H4 (cell line): ENCODE measurements around the gene NRARP. TPM values are rescaled to one million over a fixed set of nuclear protein-coding genes. Genes with fewer than 3 reads are reported as not detected.

Experiments
- DNase-seq: peaks from one replicate; pipeline ENCODE4 v3.0.0-alpha.2; 2015; ENCODE audit warnings: low spot score
- total RNA-seq: library from RNA; depleted of rRNA; stranded (reverse); fragments of >200 nt; shearing (Covaris generic); gene quantifications from 2 replicates; pipeline ENCODE4 v1.2.3, GENCODE V29; 2014

The NRARP gene
- total RNA-seq, 1 experiment from 2014 or later: 0.37 TPM

DNA sequence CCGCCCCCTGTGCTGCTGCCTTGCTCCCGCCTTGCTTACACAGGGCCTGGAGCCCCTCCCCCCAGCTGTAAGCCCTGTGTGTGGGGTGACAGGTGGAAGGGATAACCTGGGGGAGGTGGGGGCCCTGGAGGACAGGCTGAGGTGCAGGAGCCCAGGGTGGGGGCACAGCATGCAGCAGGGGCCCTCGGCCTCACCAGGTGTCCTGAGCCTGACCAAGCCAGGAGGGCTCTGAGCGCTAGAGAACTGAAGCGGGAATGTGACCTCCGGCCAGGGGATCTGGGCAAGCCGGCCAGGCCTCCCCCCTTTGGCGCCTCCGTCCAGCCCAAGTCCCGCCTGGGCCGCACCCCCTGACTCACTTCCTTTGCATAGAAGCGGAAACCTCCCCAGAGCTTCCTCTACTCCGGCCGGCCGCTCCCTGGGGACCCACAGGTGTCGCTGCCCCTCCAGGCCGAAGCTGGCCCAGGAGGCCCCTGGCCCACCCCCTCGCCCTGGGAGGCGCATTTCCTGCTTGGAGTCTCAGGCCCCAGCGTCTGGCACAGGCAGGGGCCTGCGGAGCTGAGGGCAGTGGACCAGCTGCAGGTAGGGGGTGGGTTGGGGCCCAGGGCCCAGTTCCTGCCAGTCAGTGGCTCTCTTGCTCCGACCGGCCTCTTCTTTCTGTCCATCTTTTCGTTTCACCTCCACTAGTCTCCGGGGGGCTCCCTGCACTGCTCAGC, 24.6 kb downstream of the NRARP start, which contains the start of gene TOR4A:
Gene TOR4A, plus strand, starts transcription at position 398 of the 713 bp plus-strand sequence. CDS start 964 bp downstream, outside the sequence.
- no peak for DNase-seq

DNA sequence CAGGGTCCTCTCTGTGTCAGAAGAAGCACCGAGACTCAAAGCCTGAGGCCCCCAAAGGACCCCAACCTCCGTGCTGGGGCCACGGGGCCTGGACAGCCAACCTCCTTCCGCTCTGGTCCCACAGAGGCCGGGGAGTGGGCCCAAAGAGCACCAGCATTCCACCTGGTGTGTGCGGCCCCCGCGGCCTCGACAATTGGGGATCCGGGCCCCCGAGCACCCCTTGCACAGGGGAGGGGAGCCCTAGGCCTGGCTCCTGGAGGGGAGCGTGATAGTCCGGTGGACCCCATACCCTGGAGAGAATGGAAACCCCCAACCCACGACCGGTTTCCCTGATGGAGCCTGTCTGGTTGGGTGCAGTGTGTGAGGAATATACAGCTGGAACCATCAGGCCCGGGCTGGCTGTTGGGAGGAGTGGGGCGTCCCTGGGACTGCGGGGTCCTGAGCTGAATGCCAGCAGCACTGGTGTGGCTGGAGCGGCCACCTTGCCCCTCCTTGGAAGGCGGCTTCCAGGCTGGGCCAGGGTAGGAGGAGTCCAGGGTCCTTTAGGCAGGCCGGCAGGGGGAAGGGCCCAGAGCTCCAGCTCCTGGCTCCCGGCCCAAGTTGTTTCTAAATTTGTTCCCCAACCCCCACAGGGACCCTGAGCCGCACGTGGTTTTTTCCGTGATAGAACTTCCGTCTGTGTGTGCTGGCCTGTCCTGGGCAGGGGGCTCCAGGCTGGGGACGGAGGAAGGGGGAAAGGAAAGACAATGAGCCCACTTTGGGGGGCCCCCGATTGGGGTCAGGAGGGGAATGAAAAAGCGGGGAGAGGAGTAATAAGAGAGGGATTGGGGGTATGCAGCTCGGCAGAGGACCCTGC, 25.4 kb downstream of the NRARP start:
- no peak for DNase-seq

DNA sequence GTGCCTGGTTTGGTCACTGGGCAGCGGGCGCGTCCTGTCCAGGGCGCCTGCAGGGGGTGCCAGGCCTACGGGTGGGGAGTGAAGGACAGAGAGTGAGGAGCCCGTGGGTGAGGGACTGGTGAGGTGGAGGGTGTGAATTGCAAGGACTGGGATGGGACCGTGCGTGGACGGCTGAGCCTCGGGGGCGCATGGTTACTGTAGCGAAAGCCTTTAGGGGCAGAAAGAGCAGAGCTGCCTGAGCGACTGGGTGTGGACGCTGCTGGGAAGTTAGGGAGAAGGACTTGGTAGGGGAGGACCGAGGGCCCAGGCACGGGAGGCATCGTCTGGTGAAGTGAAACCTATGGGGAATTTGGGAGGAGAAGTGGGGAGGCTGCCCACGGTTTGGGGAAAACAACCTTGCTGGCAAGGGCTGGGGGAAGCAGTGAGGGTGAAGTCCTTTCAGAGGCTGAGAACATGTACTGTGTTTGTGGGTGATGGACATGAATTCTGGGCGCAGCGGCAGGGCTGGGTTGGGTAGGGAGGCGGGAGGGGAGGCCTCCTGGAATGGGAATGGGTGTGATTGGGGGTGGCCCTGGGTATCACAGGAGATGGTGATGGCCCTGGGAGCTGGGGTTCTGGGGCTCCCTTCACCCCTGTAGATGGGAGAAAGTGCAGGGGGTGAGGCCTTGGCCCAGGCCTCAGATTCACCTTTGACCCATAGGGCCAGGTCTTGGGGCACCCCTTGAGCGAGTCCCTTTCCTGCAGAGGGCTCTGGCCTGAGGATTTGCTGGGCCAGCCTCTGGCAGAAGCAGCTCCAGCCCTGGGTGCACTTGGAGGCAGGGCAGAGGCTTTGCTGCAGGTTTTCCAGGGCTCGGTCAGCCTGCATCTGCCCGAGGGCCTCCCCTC, 26.2 kb downstream of the NRARP start:
- DNase-seq: no peak

DNA sequence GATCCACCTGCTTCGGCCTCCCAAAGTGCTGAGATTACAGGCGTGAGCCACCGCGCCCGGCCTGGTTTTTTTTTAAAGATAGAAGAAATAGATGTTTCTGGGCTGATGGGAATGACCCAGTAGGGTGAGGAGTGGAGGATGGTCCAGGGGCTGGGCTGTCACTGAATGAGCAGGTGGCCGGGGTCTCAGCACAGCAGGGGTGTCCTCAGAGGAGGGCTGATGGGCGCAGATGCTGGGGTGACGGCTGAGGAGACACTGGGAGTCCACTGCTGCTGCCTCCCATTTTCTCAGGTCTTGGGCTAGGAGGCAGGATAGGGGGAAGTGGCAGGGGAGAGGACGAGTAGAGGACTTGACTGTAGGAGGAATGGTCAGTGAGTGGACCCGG, 26.9 kb downstream of the NRARP start:
- no peak for DNase-seq

DNA sequence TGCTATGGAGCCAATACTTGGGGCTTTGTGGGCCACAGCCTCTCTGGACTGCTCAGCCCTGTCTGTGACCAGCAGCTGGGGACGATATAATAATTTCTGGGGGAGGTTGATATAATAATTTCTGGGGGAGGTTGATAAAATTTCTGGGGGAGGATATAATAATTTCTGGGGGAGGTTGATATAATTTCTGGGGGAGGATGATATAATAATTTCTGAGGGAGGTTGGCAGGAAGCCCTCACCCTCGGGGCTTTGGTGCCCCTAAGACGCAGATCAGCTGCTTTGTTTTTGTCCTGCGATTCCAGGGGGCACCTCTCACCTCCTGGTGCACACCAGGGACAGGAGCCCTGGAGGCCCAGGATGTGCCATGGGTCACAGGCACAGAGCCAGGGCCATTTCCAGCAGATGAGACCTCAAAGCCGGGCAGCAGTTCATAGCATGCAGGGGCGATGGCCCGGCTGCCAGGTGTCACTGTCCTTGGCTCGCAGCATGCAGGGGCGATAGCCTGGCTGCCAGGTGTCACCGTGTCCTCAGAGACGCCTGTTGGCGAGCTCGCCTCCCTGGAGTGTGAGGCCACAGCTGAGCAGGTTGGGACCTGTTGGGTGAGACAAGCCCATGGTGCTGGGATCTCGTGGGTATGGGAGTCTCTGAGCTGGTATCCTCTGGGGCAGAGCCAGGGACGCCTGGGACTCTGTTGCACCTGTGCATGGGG, 28.3 kb downstream of the NRARP start:
- DNase-seq: no peak

DNA sequence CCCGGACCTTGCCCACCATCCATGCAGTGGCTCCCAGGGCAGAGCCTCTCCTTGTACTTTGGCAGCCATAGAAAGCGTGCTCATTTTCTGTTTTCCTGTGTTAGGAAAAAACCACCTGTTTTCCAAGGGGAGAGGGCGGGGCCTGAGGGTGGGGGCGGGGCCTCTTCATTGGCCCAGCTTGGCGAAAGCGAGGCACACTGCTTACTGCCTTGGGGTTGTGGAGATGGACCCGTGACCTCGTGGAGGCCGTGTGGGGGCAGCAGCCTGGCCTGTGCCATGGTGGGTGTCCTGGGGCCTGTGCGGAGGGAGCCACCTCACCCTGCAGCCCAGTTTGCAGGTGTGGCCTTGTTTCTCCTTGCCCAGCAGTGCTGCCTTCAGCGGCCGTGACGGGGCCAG, 29.0 kb downstream of the NRARP start:
- no peak for DNase-seq

DNA sequence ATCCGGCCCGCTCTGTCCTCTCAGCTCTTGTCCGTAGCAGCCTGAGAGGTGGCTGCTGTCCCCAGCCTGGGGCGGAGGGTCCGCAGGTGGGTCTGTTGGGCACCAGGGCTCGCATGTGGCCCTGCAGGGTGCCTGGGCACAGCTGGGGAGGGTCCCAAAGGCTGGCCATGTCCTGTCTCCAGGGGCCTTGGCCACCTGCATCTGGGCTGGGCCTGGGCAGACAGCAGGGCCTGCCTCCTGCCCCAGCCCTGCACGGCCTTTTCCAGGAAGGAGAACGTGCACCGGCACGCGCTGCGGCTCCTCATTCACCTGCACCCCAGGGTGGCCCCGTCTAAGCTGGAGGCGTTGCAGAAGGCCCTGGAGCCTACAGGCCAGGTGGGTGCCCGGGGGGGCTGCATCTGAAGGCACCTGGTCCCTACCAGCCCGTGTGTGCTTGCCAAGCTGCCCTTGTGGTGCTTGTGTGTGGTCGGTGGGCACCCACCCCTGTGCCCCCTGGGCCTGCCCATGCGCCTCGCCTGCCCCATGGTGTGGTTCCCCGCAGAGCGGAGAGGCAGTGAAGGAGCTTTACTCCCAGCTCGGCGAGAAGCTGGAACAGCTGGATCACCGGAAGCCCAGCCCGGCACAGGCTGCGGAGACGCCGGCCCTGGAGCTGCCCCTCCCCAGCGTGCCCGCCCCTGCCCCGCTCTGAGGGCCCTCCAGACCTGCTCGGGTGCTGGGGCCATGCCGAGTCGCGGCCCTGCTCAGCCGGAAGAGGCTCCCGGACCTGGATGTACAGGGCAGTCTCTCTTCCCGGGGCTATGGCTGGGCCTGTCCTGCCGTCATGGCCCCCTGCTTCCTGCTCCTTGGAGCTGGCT, 29.6 kb downstream of the NRARP start:
- DNase-seq: no peak

DNA sequence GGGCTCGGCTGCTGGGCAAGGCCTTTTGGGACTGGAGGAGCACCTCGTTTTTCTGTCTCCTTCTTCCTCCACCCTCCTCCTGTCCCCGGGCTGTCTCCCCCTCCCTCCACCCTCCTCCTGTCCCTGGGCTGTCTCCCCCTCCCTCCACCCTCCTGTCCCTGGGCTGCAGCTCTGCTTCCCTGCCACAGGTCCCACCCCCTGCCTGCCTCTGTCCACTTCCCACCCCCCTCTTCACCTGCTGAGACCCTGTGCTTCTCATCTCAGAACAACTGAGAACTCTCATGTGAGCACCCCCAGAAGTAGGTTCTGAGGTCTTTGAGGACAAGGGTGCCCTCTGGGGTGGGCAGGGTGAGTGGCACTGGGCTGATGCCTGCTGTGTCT, 30.4 kb downstream of the NRARP start:
- no peak for DNase-seq

DNA sequence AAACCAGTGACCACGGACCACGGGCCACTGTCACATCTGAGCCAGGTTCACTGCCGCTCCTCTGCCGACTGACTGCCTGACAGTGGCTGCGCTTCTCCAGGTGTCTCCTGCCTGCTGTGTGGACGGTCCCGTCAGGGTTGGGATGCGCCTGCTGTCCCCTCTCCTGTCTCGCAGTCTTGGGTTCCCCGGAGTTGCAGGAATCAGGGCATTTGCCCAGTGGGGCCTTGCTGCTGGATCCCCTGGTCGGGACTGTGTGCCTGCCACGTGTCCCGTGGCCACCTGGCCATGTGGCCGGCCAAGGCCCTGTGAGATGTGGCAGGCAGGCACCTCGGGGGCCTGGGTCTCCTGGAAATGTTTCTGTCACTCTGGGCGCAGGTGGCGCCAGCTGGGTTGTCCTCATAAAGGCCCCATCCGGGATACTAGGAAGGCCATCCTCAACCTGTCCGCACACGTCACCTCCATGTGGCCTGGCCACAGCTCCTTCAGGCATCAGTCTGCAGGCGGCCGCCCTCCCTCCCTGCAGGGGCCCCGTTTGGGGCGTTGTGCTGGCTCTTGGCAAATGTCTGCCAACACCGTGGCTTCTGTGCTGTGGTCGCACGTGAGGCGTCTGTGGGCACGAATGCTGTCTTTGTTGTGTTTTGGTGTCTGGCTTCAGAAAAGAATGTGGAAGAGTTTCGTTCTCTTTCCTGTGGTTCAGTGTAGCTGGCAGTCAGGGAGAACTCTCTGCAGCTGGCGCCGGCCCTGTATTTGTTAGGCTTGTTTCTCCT, 31.0 kb downstream of the NRARP start:
- no peak for DNase-seq

DNA sequence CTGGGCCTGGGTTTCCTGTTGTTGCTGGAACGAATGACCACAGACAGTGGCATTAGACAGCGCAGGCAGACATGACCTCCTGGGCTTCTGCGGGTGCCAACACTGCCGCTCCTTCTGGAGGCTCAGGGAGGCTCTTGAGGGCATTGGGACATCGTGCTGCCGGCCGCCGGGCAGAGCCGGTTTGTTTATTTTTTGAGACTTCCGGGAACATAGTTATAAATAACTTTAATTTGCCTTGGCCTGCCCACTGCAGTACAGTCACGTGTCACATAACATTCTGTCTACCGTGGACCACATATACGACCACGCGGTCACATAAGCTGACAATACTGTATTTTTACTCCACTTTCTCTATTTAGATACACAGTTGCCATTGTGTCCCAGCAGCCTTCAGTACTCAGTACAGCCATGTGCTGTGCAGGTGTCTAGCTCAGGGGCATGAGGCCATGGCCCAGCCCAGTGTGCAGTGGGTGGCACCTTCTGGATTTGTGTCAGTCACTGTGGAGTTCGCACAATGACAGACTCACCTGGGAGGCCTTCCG, 32.8 kb downstream of the NRARP start:
- DNase-seq: peak; percentile 69

DNA sequence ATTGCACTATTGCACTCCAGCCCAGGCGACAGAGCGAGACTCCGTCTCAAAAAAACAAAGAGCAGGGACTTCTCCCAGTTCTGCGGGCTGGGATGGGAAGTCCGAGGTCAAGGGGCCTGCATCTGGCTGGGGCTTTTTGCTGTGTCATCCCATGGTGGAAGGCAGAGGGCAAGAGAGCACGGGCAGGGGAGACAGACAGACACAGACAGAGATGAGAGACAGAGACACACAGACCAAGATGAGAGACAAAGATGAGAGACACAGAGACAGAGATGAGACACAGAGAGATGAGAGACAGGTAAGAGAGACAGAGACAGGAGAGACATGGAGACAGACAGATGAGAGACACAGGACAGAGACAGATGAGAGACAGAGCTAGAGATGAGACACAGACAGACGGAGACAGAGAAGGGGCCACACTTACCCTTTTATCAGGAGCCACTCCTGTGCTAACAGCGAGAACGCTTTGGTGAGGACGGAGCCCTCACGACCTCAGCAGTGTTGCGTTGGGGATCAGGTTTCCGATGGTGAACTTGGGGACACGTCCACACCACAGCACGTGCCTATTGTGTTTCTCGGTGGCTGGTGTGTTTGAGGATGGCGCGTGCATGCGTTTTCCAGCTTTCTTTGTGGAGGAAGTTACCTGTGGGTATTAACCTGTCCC, 33.4 kb downstream of the NRARP start:
- no peak for DNase-seq

DNA sequence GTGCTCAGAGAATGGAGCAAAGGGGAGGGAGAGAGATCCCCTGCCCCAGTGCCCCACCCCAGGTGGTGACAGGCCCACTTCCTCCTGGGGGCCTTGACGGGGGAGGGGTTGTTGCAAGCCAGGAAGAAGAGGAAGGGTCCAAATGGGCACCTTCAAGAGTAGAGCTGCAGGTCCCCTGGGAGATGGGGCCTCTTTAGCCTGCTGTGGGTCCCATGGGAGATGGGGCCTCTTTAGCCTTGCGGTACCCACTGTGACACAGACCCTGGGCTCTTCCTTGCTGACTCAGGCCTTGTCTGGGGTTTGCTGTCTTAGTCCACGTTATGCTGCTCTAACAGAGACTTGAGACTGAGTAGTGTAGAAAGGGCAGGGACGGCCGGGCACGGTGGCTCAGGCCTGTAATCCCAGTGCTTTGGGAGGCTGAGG, 34.1 kb downstream of the NRARP start:
- DNase-seq: no peak

DNA sequence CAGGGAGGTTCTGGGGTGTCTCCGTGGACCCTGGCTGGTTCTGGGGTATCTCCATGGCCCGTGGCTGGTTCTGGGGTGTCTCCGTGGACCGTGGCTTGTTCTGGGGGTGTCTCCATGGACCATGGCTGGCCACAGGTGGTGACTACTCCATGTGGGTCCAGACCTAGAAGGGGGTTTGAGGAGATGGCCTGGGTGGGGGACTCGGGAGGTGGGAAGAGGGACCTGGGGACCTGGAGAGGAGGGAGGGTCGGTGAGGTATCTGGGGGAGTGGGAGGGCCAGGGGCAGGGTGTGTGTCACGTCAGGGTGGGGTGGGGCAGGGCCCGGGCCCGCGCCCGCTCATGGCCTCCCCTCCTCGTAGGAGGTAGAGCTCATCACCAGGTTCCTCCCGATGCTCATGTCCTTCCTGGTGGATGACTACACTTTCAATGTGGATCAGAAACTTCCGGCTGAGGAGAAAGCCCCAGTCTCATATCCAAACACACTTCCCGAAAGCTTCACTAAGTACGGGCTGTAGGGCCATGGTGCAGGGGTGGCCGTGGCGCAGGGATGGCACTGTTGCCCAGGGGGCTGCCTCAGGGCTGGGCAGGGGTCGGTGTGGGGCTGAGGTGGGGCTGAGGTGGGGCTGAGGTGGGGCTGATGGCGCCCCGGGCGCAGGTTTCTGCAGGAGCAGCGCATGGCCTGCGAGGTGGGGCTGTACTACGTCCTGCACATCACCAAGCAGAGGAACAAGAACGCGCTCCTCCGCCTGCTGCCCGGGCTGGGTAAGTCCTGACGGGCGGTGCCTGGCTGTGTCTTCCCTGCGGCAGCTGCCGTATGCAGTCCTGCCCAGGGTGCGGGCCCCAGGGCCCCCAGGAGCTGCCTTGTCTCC, 35.3 kb downstream of the NRARP start:
- no peak for DNase-seq

DNA sequence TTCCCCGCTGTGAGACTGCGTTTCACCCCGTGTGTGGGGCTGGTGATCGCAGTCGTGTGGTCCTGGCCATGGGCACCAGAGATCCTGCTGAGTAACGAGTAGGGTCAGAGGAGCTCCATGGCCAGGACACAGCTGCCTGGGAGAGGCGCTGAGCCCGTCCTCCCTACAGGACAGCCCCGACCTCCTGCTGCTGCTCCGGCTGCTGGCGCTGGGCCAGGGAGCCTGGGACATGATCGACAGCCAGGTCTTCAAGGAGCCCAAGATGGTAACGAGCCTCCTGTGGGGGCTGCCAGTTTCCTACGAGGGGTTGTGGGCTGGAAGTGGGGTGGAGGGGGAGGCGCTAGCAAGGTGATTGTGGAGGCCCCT, 35.9 kb downstream of the NRARP start:
- DNase-seq: no peak

DNA sequence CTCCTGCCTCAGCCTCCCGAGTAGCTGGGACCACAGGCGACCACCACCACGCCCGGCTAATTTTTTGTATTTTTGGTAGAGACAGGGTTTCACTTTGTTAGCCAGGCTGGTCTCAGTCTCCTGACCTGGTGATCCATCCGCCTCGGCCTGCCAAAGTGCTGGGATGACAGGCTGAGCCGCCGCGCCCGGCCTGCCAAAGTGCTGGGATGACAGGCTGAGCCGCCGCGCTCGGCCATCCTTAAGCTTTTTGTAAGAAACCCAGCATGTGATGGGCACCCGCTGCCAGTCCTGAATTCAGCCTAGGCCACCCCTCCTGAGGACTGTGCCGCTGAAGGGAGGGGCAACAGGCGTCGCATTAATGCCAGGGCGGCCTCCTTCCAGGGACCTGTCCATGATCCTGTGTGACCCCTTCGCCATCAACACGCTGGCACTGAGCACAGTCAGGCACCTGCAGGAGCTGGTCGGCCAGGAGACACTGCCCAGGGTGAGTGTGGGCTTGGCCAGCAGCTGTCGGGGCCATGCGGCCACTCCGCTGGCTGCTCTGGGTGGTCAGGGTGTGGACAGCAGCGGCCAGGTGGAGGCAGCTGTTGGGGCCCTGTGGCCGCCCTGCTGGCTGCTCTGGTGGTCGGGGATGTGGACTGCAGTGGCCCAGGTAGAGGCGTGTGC, 36.4 kb downstream of the NRARP start:
- no peak for DNase-seq

DNA sequence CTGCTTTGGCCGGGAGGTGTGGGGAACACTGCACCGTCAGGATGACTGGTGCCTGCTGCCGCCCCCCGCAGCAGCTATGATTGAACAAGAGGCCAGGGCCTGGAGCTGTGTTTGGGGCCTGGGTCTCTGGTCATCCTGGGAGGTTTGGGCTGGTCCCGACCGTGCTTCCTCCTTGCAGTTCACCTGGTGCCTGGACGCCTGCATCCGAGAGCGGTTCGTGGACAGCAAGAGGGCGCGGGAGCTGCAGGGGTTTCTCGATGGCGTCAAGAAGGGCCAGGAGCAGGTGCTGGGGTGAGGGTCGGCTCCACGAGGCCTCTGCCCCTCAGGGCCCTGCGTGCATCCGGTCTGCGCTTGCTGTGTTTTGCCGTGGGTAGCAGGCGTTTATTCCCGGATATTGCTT, 38.0 kb downstream of the NRARP start:
- DNase-seq: no peak

DNA sequence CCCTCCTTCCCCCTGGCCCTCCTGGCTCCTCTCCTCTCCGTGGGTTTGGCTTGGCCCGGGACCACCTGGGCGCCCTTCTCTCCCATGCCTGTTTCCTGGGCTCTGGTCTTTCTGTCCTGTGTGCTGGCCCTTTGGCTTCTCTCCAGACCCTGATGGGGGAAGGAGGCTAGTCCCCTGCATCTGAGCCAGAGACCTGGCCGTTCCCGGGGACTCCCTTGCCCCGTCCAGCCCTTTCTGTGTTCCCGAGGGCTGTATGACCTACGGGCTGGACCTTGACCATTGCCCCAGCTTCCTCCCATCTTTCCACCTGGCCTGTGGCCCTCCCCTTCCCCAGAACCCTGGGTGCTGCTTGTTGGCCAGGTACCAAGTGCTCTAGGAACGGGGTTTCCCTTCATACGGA, 38.6 kb downstream of the NRARP start:
- DNase-seq: no peak

DNA sequence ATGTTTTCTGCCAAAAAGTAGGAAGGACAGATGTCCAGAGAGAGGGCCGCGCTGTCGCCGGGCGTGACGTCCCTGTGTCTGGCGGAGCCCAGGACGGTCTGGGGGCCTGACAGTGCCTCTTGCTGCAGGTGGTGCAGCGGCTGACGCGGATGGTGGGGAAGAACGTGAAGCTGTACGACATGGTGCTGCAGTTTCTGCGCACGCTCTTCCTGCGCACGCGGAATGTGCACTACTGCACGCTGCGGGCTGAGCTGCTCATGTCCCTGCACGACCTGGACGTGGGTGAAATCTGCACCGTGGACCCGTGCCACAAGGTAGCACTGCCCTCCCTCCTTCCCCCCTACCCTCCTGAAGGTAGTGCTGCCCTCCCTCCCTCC, 39.2 kb downstream of the NRARP start:
- no peak for DNase-seq
